Measurements from ENCODE around the gene P2RY6.
A peak's percentile ranks its signal among the peaks of the same experiment; 100 is the strongest.

Gene P2RY6

GRCh38 chr11:73280626-73281025, 8.5 kb downstream of the P2RY6 start:
- DNase-seq (ENCODE audit: low read depth in 2 of 2), result no peak

- no peak for DNase-seq (ENCODE audit: low read depth in 2 of 2)
These were observed 9.1 kb downstream of the P2RY6 start for GRCh38 chr11:73281201-73281741.

GRCh38 chr11:73281796-73282660, 9.9 kb downstream of the P2RY6 start:
- DNase-seq (ENCODE audit: low read depth in 2 of 2), result no peak

GRCh38 chr11:73283276-73284000, 11.3 kb downstream of the P2RY6 start:
- DNase-seq (ENCODE audit: low read depth in 2 of 2), result no peak

GRCh38 chr11:73284106-73284505, 12.0 kb downstream of the P2RY6 start:
- no peak for DNase-seq (ENCODE audit: low read depth in 2 of 2)

GRCh38 chr11:73285721-73286120, 13.6 kb downstream of the P2RY6 start:
- DNase-seq (ENCODE audit: low read depth in 2 of 2), result no peak

- no peak for DNase-seq (ENCODE audit: low read depth in 2 of 2)
These were observed 14.2 kb downstream of the P2RY6 start for GRCh38 chr11:73286240-73286810.

GRCh38 chr11:73287400-73288101, 15.4 kb downstream of the P2RY6 start:
- no peak for DNase-seq (ENCODE audit: low read depth in 2 of 2)

GRCh38 chr11:73288192-73288872, 16.2 kb downstream of the P2RY6 start:
- no peak for DNase-seq (ENCODE audit: low read depth in 2 of 2)

GRCh38 chr11:73288873-73289707, 17.0 kb downstream of the P2RY6 start:
- DNase-seq (ENCODE audit: low read depth in 2 of 2), result peak; percentile 17 to 23

- DNase-seq (ENCODE audit: low read depth in 2 of 2), result no peak
These were observed 18.4 kb downstream of the P2RY6 start for GRCh38 chr11:73290536-73290935.

GRCh38 chr11:73291196-73291595, 19.1 kb downstream of the P2RY6 start:
- DNase-seq (ENCODE audit: low read depth in 2 of 2), result no peak

GRCh38 chr11:73291781-73292524, 19.8 kb downstream of the P2RY6 start:
- no peak for DNase-seq (ENCODE audit: low read depth in 2 of 2)

GRCh38 chr11:73292525-73292894, 20.4 kb downstream of the P2RY6 start:
- no peak for DNase-seq (ENCODE audit: low read depth in 2 of 2)

GRCh38 chr11:73293356-73293936, 21.3 kb downstream of the P2RY6 start:
- DNase-seq (ENCODE audit: low read depth in 2 of 2), result no peak

GRCh38 chr11:73294604-73295003, 22.5 kb downstream of the P2RY6 start:
- DNase-seq (ENCODE audit: low read depth in 2 of 2), result no peak

GRCh38 chr11:73295241-73295995, 23.3 kb downstream of the P2RY6 start:
- peak; percentile 63 to 68 for DNase-seq (ENCODE audit: low read depth in 2 of 2)

GRCh38 chr11:73295996-73296318, 23.8 kb downstream of the P2RY6 start:
- no peak for DNase-seq (ENCODE audit: low read depth in 2 of 2)
